ENCODE measurements around the gene RTL3.
"Not testable (repeated sequence)": the region's sequence is repeated elsewhere in the genome, so short reads cannot be mapped to it uniquely, and the experiment has no call there.

Gene RTL3

GRCh38 chrX:78650906-78651437 lies 8.2 kb downstream of the RTL3 start:
- Histone ChIP-seq H3K27ac (no peak overlapping the region), H3K4me3 (no peak overlapping the region)
- no peak for TF ChIP-seq CTCF (IDR thresholded peaks at IDR 0.05)
- no peak for DNase-seq (ENCODE audit: low spot score)

- no peak for TF ChIP-seq CTCF (IDR thresholded peaks at IDR 0.05)
- DNase-seq (ENCODE audit: low spot score) = no peak
- Histone ChIP-seq H3K4me3 (no peak overlapping the region), H3K27ac (no peak overlapping the region)
Measured at GRCh38 chrX:78643874-78644273, 15.3 kb downstream of the RTL3 start.

- no peak for DNase-seq (ENCODE audit: low spot score)
- no peak overlapping the region for H3K27ac ChIP-seq
- no peak overlapping the region for H3K4me3 ChIP-seq
- no peak for TF ChIP-seq CTCF (IDR thresholded peaks at IDR 0.05)
Measured at GRCh38 chrX:78643096-78643495, 16.0 kb downstream of the RTL3 start.

GRCh38 chrX:78636096-78636495 lies 23.0 kb downstream of the RTL3 start:
- DNase-seq (ENCODE audit: low spot score); H3K4me3 ChIP-seq; H3K27ac ChIP-seq: not testable (repeated sequence)

- no peak for TF ChIP-seq CTCF (IDR thresholded peaks at IDR 0.05)
- no peak overlapping the region for H3K4me3 ChIP-seq
- no peak for DNase-seq (ENCODE audit: low spot score)
- H3K27ac ChIP-seq = peak overlapping the region in 1 of 2 donors; percentile 5
Measured at GRCh38 chrX:78624962-78625909, 33.9 kb downstream of the RTL3 start.

GRCh38 chrX:78624426-78624825 lies 34.7 kb downstream of the RTL3 start:
- DNase-seq (ENCODE audit: low spot score) = no peak
- TF ChIP-seq CTCF (IDR thresholded peaks at IDR 0.05) = no peak
- Histone ChIP-seq H3K27ac (no peak overlapping the region), H3K4me3 (no peak overlapping the region)

- no peak for TF ChIP-seq CTCF (IDR thresholded peaks at IDR 0.05)
- Histone ChIP-seq H3K4me3 (no peak overlapping the region), H3K27ac (no peak overlapping the region)
- DNase-seq (ENCODE audit: low spot score) = no peak
Measured at GRCh38 chrX:78622831-78623230, 36.3 kb downstream of the RTL3 start.

All from coronary artery (tissue), 2 donors.